Left ventricle myocardium inferior (tissue), 1 donor: ENCODE measurements around the gene BTRC. TPM values are rescaled to one million over a fixed set of nuclear protein-coding genes. Genes with fewer than 3 reads are reported as not detected.
"Not testable (repeated sequence)": the region's sequence is repeated elsewhere in the genome, so short reads cannot be mapped to it uniquely, and the experiment has no call there.

Source experiments
- DNase-seq: peaks from one replicate; pipeline ENCODE4 v3.0.0-alpha.2; 2020
- H3K27ac ChIP-seq: fragments of 200-600 bp; replicated peaks from 2 replicates; pipeline ENCODE4 v1.8.0; 2021
- H3K27me3 ChIP-seq: fragments of 200-600 bp; 2 replicates; pipeline ENCODE4 v1.8.0; 2021; ENCODE audit warnings: low read depth
- H3K36me3 ChIP-seq: fragments of 200-600 bp; 2 replicates; pipeline ENCODE4 v1.8.0; 2021
- H3K4me1 ChIP-seq: fragments of 200-600 bp; 2 replicates; pipeline ENCODE4 v1.8.0; 2021
- H3K4me3 ChIP-seq: fragments of 200-600 bp; 2 replicates; pipeline ENCODE4 v1.8.0; 2021; ENCODE audit warnings: mild to moderate bottlenecking, moderate library complexity
- H3K9me3 ChIP-seq: fragments of 200-600 bp; replicated peaks from 2 replicates; pipeline ENCODE4 v1.8.0; 2021
- CTCF ChIP-seq: fragments of 200-600 bp; IDR thresholded peaks from 2 replicates; pipeline ENCODE4 v1.8.0; 2021; ENCODE audit warnings: antibody characterized with exemption, mild to moderate bottlenecking, borderline replicate concordance
- intact Hi-C: fragments of 100-400 bp; cut with micrococcal nuclease; formaldehyde crosslinking; loops from one replicate; pipeline ENCODE4 v1.11.0; 2022
- total RNA-seq: library from RNA; stranded (reverse); fragmentation: NEBNext Ultra II Directional; extraction: Animal tissue kit (Norgen Biotek cat#: 25700); gene quantifications from one replicate; pipeline ENCODE4 v1.2.1, GENCODE V29; 2021
- donor health status: DM: no; HTN: yes; CAD: no; lungs with severe emphysema.

Gene BTRC
- total RNA-seq, 1 donor from 2014 or later, result 34.8 TPM

- no peaks in the 10 kb centered on the region for H3K27me3 ChIP-seq
- H3K9me3 ChIP-seq, result no peaks in the 10 kb centered on the region
- peaks cover 21% of the 10 kb centered on the region for H3K4me1 ChIP-seq
- intact Hi-C loops, result no loop called here
- H3K36me3 ChIP-seq, result peaks cover 7% of the 10 kb centered on the region
- no peak overlapping the region for H3K4me3 ChIP-seq
- H3K27ac ChIP-seq, result no peak overlapping the region
- no peak for TF ChIP-seq CTCF
- no peak for DNase-seq
Measured at GRCh38 chr10:101402711-101403110, 48.7 kb downstream of the BTRC start.

GRCh38 chr10:101403161-101403560 lies 49.2 kb downstream of the BTRC start:
- intact Hi-C loops, result no loop called here
- Histone ChIP-seq H3K36me3 (peaks cover 9% of the 10 kb centered on the region), H3K27me3 (no peaks in the 10 kb centered on the region), H3K9me3 (no peaks in the 10 kb centered on the region), H3K27ac (no peak overlapping the region), H3K4me1 (peaks cover 21% of the 10 kb centered on the region), H3K4me3 (no peak overlapping the region)
- no peak for DNase-seq
- no peak for TF ChIP-seq CTCF

DNA sequence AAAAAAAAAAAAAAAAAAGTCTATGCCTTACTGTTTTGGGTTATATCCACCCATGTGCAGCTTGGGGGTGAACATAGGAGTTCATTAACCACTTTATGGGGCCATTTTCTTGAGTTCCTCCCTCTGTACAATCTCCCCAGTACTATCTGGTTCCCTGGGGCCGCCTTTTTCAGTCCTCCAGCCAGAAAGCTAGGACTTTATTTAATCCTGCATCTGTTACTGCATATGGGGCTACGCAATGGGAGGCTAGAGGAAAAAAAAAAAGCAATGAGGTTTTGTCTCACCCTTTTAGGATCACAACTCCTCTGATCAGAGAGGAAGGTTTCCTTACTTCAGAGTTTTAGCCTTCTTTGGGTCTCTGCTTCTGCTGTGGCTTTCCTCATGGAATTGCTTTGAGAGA lies 51.0 kb downstream of the BTRC start:
- intact Hi-C loops, result no loop called here
- TF ChIP-seq CTCF, result no peak
- Histone ChIP-seq H3K27me3 (no peaks in the 10 kb centered on the region), H3K4me1 (peaks cover 21% of the 10 kb centered on the region), H3K4me3 (no peak overlapping the region), H3K9me3 (no peaks in the 10 kb centered on the region), H3K36me3 (peaks cover 26% of the 10 kb centered on the region), H3K27ac (no peak overlapping the region)
- no peak for DNase-seq

- no peak overlapping the region for H3K27ac ChIP-seq
- H3K4me3 ChIP-seq, result no peak overlapping the region
- TF ChIP-seq CTCF, result no peak
- H3K9me3 ChIP-seq, result peaks cover 14% of the 10 kb centered on the region
- H3K4me1 ChIP-seq, result peaks cover 4% of the 10 kb centered on the region
- H3K36me3 ChIP-seq, result peaks cover 32% of the 10 kb centered on the region
- no peaks in the 10 kb centered on the region for H3K27me3 ChIP-seq
- intact Hi-C loops, result no loop called here
- DNase-seq, result no peak
Measured at GRCh38 chr10:101411598-101411997, 57.6 kb downstream of the BTRC start.

GRCh38 chr10:101414034-101414433 lies 60.1 kb downstream of the BTRC start:
- TF ChIP-seq CTCF, result no peak
- Histone ChIP-seq H3K27ac (no peak overlapping the region), H3K4me3 (no peak overlapping the region), H3K36me3 (peaks cover 14% of the 10 kb centered on the region), H3K9me3 (peaks cover 14% of the 10 kb centered on the region), H3K4me1 (peaks cover 4% of the 10 kb centered on the region), H3K27me3 (no peaks in the 10 kb centered on the region)
- DNase-seq, result no peak
- intact Hi-C loops, result no loop called here

- H3K9me3 ChIP-seq, result peaks cover 14% of the 10 kb centered on the region
- intact Hi-C loops, result no loop called here
- no peaks in the 10 kb centered on the region for H3K27me3 ChIP-seq
- DNase-seq, result no peak
- H3K4me1 ChIP-seq, result peaks cover 4% of the 10 kb centered on the region
- no peak overlapping the region for H3K4me3 ChIP-seq
- H3K36me3 ChIP-seq, result no peaks in the 10 kb centered on the region
- no peak overlapping the region for H3K27ac ChIP-seq
- TF ChIP-seq CTCF, result no peak
Measured at GRCh38 chr10:101415884-101416283, 61.9 kb downstream of the BTRC start.

- intact Hi-C loops, H3K27ac ChIP-seq, H3K4me3 ChIP-seq, H3K4me1 ChIP-seq, H3K27me3 ChIP-seq, H3K9me3 ChIP-seq, H3K36me3 ChIP-seq, DNase-seq: not testable (repeated sequence)
Measured at GRCh38 chr10:101421967-101422366, 68.0 kb downstream of the BTRC start.
